Gastroesophageal sphincter (tissue), 4 donors: ENCODE data around the gene CEP164. TPM values are rescaled to one million over a fixed set of nuclear protein-coding genes. Genes with fewer than 3 reads are reported as not detected.

ENCODE experiments used
- ATAC-seq: fragments of 150-250 bp; one replicate; pipeline ENCODE4 v1.9.1; 2016; ENCODE audit warnings: mild to moderate bottlenecking, moderate library complexity
- H3K27ac ChIP-seq, 4 donors: fragments of 200-600 bp; sonication (generic) in 3 of 4; 1 replicate in 3 of 4; 2 replicates in 1 of 4; pipeline ENCODE4 v1.5.1; 2016 to 2019
- H3K27me3 ChIP-seq: fragments of 200-600 bp; sonication (generic); one replicate; pipeline ENCODE4 v1.5.1; 2019
- H3K36me3 ChIP-seq, 2 donors: fragments of 200-600 bp; sonication (generic); one replicate each; pipeline ENCODE4 v1.5.1; 2019; ENCODE audit warnings: control low read depth in 1 of 2
- H3K4me1 ChIP-seq, 3 donors: fragments of 200-600 bp; sonication (generic); 1 replicate in 2 of 3; 2 replicates in 1 of 3; pipeline ENCODE4 v1.5.1; 2016 to 2019; ENCODE audit warnings: control low read depth in 2 of 3
- H3K4me3 ChIP-seq, 2 donors: fragments of 200-600 bp; sonication (generic); one replicate each; pipeline ENCODE4 v1.5.1; 2019; ENCODE audit warnings: mild to moderate bottlenecking in 1 of 2, moderate library complexity in 1 of 2
- H3K9me3 ChIP-seq, 3 donors: fragments of 200-600 bp; sonication (generic); one replicate each; pipeline ENCODE4 v1.5.1; 2017 to 2019; ENCODE audit warnings: control low read depth in 2 of 3
- EP300 ChIP-seq: sonication (generic); formaldehyde crosslinking; IDR thresholded peaks from one replicate; pipeline ENCODE4 v1.6.1; 2017; ENCODE audit warnings: antibody characterized with exemption, mild to moderate bottlenecking
- POLR2A ChIP-seq, 2 donors: fragments of 450-650 bp; IDR thresholded peaks; one replicate each; pipeline ENCODE4 v1.6.1; 2017; ENCODE audit warnings: antibody characterized with exemption in 2 of 2, mild to moderate bottlenecking in 2 of 2, moderate library complexity in 1 of 2
- POLR2AphosphoS5 ChIP-seq: sonication (generic); formaldehyde crosslinking; IDR thresholded peaks from one replicate; pipeline ENCODE4 v1.6.1; 2017; ENCODE audit warnings: antibody characterized with exemption
- WGBS, 2 donors: methylation state at CpG; one replicate each; pipeline ENCODE4 v1.1.5; 2018; ENCODE audit warnings: low coverage in 1 of 2; 5-methylcytosine and 5-hydroxymethylcytosine counted together
- total RNA-seq, 4 donors: library from RNA; depleted of rRNA; stranded (reverse); fragments of >200 nt; gene quantifications; one replicate each; pipeline ENCODE4 v1.1.0, GENCODE V29; 2016
- TF ChIP-seq, protein P1 (sequence below), 4 experiments: fragments of 200-600 bp in 2 of 4; fragments of 450-650 bp in 2 of 4; sonication (generic) in 1 of 4; IDR thresholded peaks; one replicate each; pipeline ENCODE4 v1.5.1; 2017 to 2019; ENCODE audit warnings: antibody characterized with exemption in 4 of 4, mild to moderate bottlenecking in 2 of 4, moderate library complexity in 2 of 4

Gene CEP164
- total RNA-seq, 4 donors from 2014 or later: 22.3 to 26.3 (median 25.0) TPM

DNA sequence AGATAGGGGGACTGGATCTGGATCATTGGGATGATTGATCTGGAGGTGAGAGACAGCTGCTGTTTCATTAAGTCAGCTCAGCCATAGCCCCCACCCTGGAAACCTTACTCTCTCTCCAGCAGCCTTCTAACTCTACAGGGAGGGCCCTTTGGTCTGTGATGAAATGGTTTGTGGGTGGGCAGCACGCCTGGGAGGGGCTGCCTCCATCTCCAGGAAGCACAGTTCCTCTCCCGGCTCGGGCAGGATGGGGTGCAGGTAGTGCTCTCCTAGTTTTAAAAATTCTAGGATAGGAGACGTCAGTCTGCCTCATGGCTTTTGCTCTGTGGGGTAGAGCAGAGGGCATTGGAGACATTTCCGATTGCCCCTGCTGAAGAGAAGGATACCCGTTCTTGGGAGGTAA is 89.7 kb downstream of the CEP164 start:
- no peak overlapping the region for H3K4me3 ChIP-seq
- ATAC-seq: no peak
- H3K4me1 ChIP-seq: no peaks in the 10 kb centered on the region
- no peaks in the 10 kb centered on the region for H3K9me3 ChIP-seq
- WGBS, 2 donors: 0 to 45% methylated on average over 1 to 5 of the region's 6 CpGs
- H3K27ac ChIP-seq: no peak overlapping the region
- no peak for TF ChIP-seq POLR2AphosphoS5
- no peak for TF ChIP-seq EP300
- TF ChIP-seq, protein P1, sequence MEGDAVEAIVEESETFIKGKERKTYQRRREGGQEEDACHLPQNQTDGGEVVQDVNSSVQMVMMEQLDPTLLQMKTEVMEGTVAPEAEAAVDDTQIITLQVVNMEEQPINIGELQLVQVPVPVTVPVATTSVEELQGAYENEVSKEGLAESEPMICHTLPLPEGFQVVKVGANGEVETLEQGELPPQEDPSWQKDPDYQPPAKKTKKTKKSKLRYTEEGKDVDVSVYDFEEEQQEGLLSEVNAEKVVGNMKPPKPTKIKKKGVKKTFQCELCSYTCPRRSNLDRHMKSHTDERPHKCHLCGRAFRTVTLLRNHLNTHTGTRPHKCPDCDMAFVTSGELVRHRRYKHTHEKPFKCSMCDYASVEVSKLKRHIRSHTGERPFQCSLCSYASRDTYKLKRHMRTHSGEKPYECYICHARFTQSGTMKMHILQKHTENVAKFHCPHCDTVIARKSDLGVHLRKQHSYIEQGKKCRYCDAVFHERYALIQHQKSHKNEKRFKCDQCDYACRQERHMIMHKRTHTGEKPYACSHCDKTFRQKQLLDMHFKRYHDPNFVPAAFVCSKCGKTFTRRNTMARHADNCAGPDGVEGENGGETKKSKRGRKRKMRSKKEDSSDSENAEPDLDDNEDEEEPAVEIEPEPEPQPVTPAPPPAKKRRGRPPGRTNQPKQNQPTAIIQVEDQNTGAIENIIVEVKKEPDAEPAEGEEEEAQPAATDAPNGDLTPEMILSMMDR (IDR thresholded peaks at IDR 0.05): no peak
- TF ChIP-seq POLR2A (IDR thresholded peaks at IDR 0.05): no peak
- peaks cover 36% of the 10 kb centered on the region for H3K27me3 ChIP-seq
- peaks cover 0 to 11% of the 10 kb centered on the region in 2 donors for H3K36me3 ChIP-seq

- H3K36me3 ChIP-seq: peaks cover 0 to 6% of the 10 kb centered on the region in 2 donors
- H3K27me3 ChIP-seq: peaks cover 40% of the 10 kb centered on the region
- no peak overlapping the region for H3K4me3 ChIP-seq
- ATAC-seq: no peak
- no peak for TF ChIP-seq EP300
- no peak for TF ChIP-seq POLR2A (IDR thresholded peaks at IDR 0.05)
- TF ChIP-seq, protein P1 (IDR thresholded peaks at IDR 0.05): no peak
- TF ChIP-seq POLR2AphosphoS5: no peak
- no peaks in the 10 kb centered on the region for H3K4me1 ChIP-seq
- H3K27ac ChIP-seq: no peak overlapping the region
- no peaks in the 10 kb centered on the region for H3K9me3 ChIP-seq
- WGBS, 2 donors: 81 to 82% methylated on average over 11 to 12 of the region's 12 CpGs
Measured at GRCh38 chr11:117417856-117418255, 90.2 kb downstream of the CEP164 start.

- no peaks in the 10 kb centered on the region for H3K4me1 ChIP-seq
- no peak overlapping the region for H3K27ac ChIP-seq
- H3K4me3 ChIP-seq: no peak overlapping the region
- ATAC-seq: no peak
- H3K9me3 ChIP-seq: no peaks in the 10 kb centered on the region
- TF ChIP-seq POLR2AphosphoS5: no peak
- TF ChIP-seq, protein P1 (IDR thresholded peaks at IDR 0.05): no peak
- no peak for TF ChIP-seq EP300
- no peak for TF ChIP-seq POLR2A (IDR thresholded peaks at IDR 0.05)
- WGBS, 2 donors: 85 to 90% methylated on average over 4 to 7 of the region's 12 CpGs
- peaks cover 40% of the 10 kb centered on the region for H3K27me3 ChIP-seq
- no peaks in the 10 kb centered on the region for H3K36me3 ChIP-seq
Measured at GRCh38 chr11:117418737-117419481, 91.3 kb downstream of the CEP164 start.

DNA sequence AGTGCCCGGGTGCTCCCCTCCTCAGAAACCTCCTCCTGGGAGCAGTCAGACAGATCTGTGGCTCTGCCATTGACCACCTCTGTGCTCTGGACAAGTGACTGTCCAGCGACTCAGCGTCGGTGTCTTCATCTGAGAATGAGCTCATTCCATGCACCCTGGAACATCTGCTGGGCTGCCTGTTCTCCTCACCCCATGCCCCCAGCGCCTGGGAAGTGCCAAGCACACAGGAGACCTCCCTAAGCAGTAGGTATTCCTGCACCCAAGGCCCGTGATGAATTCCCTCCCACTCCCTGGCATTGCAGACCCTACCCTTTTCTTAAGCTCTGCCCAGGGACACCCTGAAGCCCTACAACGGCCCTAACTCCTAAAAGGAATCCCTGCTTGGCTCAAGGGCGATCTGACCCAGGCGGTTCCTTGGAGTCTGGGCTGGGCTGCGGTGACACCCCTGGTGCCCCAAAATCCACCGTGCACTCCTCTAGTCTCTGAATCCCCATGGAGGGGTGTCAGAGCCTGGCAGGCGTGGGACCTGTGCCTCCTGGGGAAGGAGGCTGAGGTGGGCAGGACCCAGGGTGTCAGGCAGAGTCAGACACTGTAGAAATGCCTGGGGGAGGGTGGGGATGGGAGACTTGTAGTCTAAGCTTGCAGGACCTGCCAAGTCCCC is 92.0 kb downstream of the CEP164 start:
- H3K4me3 ChIP-seq: no peak overlapping the region
- no peaks in the 10 kb centered on the region for H3K4me1 ChIP-seq
- H3K27me3 ChIP-seq: peaks cover 40% of the 10 kb centered on the region
- H3K36me3 ChIP-seq: no peaks in the 10 kb centered on the region
- TF ChIP-seq, protein P1 (IDR thresholded peaks at IDR 0.05): no peak
- TF ChIP-seq EP300: no peak
- no peak for TF ChIP-seq POLR2A (IDR thresholded peaks at IDR 0.05)
- no peak for TF ChIP-seq POLR2AphosphoS5
- H3K27ac ChIP-seq: no peak overlapping the region
- ATAC-seq: no peak
- WGBS, 2 donors: 24% methylated on average over 2 of the region's 12 CpGs; no CpG with 5 or more reads in 1 of the 2 donors
- H3K9me3 ChIP-seq: no peaks in the 10 kb centered on the region

DNA sequence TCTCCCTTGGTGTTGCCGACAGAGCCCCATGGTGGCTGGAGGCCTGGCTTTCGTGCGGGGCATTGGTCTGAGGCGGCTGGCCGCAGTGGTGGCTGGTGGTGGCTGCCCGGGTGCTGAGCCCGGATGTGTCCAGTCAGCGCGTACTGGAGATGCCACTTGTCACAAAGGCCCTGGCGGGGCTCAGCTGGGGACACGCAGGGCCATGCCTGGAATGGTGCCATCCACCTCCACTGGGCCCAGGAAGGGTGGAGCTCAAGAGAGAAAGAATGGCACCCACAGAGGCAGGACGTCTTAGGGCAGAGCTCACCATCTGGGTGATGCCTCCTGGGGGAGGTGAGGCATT is 92.5 kb downstream of the CEP164 start:
- peaks cover 40% of the 10 kb centered on the region for H3K27me3 ChIP-seq
- H3K4me3 ChIP-seq: no peak overlapping the region
- H3K27ac ChIP-seq: no peak overlapping the region
- no peak for TF ChIP-seq POLR2AphosphoS5
- TF ChIP-seq, protein P1 (IDR thresholded peaks at IDR 0.05): no peak
- no peak for TF ChIP-seq EP300
- TF ChIP-seq POLR2A (IDR thresholded peaks at IDR 0.05): no peak
- no peaks in the 10 kb centered on the region for H3K9me3 ChIP-seq
- H3K4me1 ChIP-seq: no peaks in the 10 kb centered on the region
- ATAC-seq: no peak
- H3K36me3 ChIP-seq: no peaks in the 10 kb centered on the region
- whole genome bisulfite sequencing, 2 donors: 60% methylated on average over 1 of the region's 12 CpGs; no CpG with 5 or more reads in 1 of the 2 donors
